OCI-LY7 (cell line): ENCODE measurements around the gene TCF25. TPM values are rescaled to one million over a fixed set of nuclear protein-coding genes. Genes with fewer than 3 reads are reported as not detected.

Experiments used
- BruUV-seq: library from RNA; stranded (reverse); fragments of 400-500 nt; replicated peaks from 2 replicates; lab custom pipeline; 2021; lab: Mats Ljungman, UMichigan
- CTCF ChIA-PET: fragments of 300-600 bp; sonication (Branson Sonifier 250); formaldehyde crosslinking; loops from one replicate; lab custom pipeline; 2022; ENCODE audit warnings: antibody characterized with exemption; ENCODE audit not compliant: unreplicated experiment; lab: Charles Lee
- POLR2A ChIA-PET: fragments of 300-600 bp; sonication (Branson Sonifier 250); formaldehyde crosslinking; loops from one replicate; lab custom pipeline; 2022; ENCODE audit warnings: antibody characterized with exemption; lab: Charles Lee
- DNase-seq: peaks from one replicate; pipeline ENCODE4 v3.0.0-alpha.2; 2015; ENCODE audit warnings: low spot score
- H2AFZ ChIP-seq: fragments of 200-600 bp; sonication (generic), shearing (Covaris generic); 2 replicates; pipeline ENCODE4 v1.6.1; 2014; ENCODE audit warnings: mild to moderate bottlenecking, antibody characterized with exemption, low read length, moderate library complexity
- H3K27ac ChIP-seq: fragments of 200-600 bp; sonication (generic); 2 replicates; pipeline ENCODE4 v1.5.1; 2014; ENCODE audit warnings: mixed run types, low read depth, mild to moderate bottlenecking, moderate library complexity, low read length, inconsistent platforms; ENCODE audit not compliant: poor library complexity, severe bottlenecking
- H3K36me3 ChIP-seq: fragments of 200-600 bp; sonication (generic); 2 replicates; pipeline ENCODE4 v1.6.1; 2014; ENCODE audit warnings: mild to moderate bottlenecking, antibody characterized with exemption, low read length, moderate library complexity, mixed read lengths; ENCODE audit not compliant: insufficient read depth
- H3K4me1 ChIP-seq: fragments of 200-600 bp; sonication (generic); 2 replicates; pipeline ENCODE4 v1.5.1; 2014; ENCODE audit warnings: mild to moderate bottlenecking, low read length; ENCODE audit not compliant: insufficient read depth, poor library complexity, severe bottlenecking
- H3K4me2 ChIP-seq: fragments of 200-600 bp; sonication (generic); 2 replicates; pipeline ENCODE4 v1.6.1; 2014; ENCODE audit warnings: mild to moderate bottlenecking, low read length
- H3K4me3 ChIP-seq: fragments of 200-600 bp; sonication (generic); 2 replicates; pipeline ENCODE4 v1.5.1; 2014; ENCODE audit warnings: mild to moderate bottlenecking, low read depth, low read length; ENCODE audit not compliant: poor library complexity, severe bottlenecking
- H3K79me2 ChIP-seq: fragments of 200-600 bp; sonication (generic); 2 replicates; pipeline ENCODE4 v1.6.1; 2016; ENCODE audit warnings: low read depth, mild to moderate bottlenecking, low read length, moderate library complexity, mixed read lengths; ENCODE audit not compliant: insufficient read depth
- H3K9me2 ChIP-seq: fragments of 200-600 bp; sonication (generic); 2 replicates; pipeline ENCODE4 v1.6.1; 2016; ENCODE audit warnings: mild to moderate bottlenecking, low read length, mixed read lengths; ENCODE audit not compliant: insufficient read depth
- H3K9me3 ChIP-seq: fragments of 200-600 bp; sonication (generic); 2 replicates; pipeline ENCODE4 v1.6.1; 2014; ENCODE audit warnings: mild to moderate bottlenecking, mixed run types, low read length, mixed read lengths
- H4K20me1 ChIP-seq: fragments of 200-600 bp; sonication (generic); 2 replicates; pipeline ENCODE4 v1.6.1; 2014; ENCODE audit warnings: mild to moderate bottlenecking, antibody characterized with exemption, low read length, moderate library complexity, mixed read lengths; ENCODE audit not compliant: insufficient read depth
- EZH2phosphoT487 ChIP-seq: fragments of 200-600 bp; sonication (generic); IDR thresholded peaks from 2 replicates; pipeline ENCODE4 v1.6.1; 2018; ENCODE audit warnings: low read depth, borderline replicate concordance, mild to moderate bottlenecking, mixed run types, antibody characterized with exemption, low read length, moderate library complexity, mixed read lengths
- intact Hi-C: fragments of 100-400 bp; cut with micrococcal nuclease; formaldehyde crosslinking; loops from one replicate; pipeline ENCODE4 v1.10.0; 2022; ENCODE audit not compliant: unreplicated experiment
- total RNA-seq, 2 experiments: library from RNA; depleted of rRNA in 1 of 2; stranded (reverse); fragments of >200 nt in 1 of 2; shearing (Covaris generic) in 1 of 2; gene quantifications; 2 replicates each; pipeline ENCODE4 v1.2.3, GENCODE V29; 2014 to 2022
- TF ChIP-seq, protein P1 (sequence below): fragments of 200-600 bp; sonication (generic); conservative IDR thresholded peaks from 2 replicates; pipeline ENCODE4 v1.5.1; 2014; ENCODE audit warnings: mild to moderate bottlenecking, antibody characterized with exemption, low read length, moderate library complexity, mixed read lengths

Gene TCF25
- total RNA-seq, 2 experiments from 2014 or later, result 141 to 255 TPM

DNA sequence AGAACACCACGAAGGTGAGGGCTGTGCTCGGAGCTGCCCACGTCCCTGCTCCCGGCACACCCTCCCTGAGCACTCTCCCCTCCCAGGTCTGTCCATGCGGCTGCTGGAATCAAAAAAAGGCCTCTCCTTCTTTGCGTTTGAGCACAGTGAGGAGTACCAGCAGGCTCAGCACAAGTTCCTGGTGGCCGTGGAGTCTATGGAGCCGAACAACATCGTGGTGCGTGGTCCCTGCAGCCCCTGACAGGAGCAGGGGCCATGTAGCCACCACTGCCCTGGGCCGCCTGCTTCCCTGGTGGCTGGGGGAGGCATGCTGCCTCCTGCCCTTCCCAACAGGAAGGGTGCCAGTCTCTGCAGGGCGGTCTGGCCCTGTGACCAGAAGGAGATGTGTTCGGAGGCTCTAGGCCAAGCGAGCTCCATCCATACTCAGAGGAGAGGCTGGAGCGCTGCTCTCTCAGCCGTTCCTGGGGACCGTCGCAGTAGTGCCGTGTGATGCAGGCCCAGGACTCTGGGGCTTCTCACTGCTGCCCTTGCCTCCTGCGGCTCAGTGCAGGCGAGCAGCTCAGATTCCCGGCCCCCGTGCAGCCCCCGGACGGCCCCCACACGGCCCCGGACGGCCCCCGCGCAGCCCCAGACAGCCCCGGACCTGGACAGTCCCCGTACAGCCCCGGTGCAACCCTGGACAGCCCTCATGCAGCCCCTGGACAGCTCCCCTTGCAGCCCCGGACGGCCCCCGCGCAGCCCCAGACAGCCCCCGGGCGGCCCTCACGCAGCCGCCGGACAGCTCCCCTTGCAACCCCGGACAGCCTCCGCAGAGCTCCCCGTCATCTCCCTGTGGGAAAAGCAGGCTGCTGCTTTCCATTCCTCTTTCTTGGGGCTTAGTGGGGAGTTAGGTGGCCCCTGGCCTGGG is 20.5 kb downstream of the TCF25 start:
- H3K27ac ChIP-seq, result no peak overlapping the region
- ChIA-PET CTCF (no interaction called here), POLR2A (interaction anchor here (0.6 kb wide), 1 partner anchor 15 kb away, joined by 4 read pairs; no protein-coding TSS in a partner anchor)
- no peak overlapping the region for H3K4me2 ChIP-seq
- no peaks in the 10 kb centered on the region for H3K79me2 ChIP-seq
- H3K4me3 ChIP-seq, result no peak overlapping the region
- DNase-seq, result no peak
- peaks cover 94% of the 10 kb centered on the region for H3K36me3 ChIP-seq
- no peaks in the 10 kb centered on the region for H4K20me1 ChIP-seq
- BruUV-seq, result no TSS peak
- intact Hi-C loops, result no loop called here
- H3K9me3 ChIP-seq, result no peaks in the 10 kb centered on the region
- TF ChIP-seq EZH2phosphoT487, result no peak
- TF ChIP-seq, protein P1, sequence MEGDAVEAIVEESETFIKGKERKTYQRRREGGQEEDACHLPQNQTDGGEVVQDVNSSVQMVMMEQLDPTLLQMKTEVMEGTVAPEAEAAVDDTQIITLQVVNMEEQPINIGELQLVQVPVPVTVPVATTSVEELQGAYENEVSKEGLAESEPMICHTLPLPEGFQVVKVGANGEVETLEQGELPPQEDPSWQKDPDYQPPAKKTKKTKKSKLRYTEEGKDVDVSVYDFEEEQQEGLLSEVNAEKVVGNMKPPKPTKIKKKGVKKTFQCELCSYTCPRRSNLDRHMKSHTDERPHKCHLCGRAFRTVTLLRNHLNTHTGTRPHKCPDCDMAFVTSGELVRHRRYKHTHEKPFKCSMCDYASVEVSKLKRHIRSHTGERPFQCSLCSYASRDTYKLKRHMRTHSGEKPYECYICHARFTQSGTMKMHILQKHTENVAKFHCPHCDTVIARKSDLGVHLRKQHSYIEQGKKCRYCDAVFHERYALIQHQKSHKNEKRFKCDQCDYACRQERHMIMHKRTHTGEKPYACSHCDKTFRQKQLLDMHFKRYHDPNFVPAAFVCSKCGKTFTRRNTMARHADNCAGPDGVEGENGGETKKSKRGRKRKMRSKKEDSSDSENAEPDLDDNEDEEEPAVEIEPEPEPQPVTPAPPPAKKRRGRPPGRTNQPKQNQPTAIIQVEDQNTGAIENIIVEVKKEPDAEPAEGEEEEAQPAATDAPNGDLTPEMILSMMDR, result no peak
- H3K9me2 ChIP-seq, result no peaks in the 10 kb centered on the region
- no peaks in the 10 kb centered on the region for H3K4me1 ChIP-seq
- H2AFZ ChIP-seq, result no peak overlapping the region

DNA sequence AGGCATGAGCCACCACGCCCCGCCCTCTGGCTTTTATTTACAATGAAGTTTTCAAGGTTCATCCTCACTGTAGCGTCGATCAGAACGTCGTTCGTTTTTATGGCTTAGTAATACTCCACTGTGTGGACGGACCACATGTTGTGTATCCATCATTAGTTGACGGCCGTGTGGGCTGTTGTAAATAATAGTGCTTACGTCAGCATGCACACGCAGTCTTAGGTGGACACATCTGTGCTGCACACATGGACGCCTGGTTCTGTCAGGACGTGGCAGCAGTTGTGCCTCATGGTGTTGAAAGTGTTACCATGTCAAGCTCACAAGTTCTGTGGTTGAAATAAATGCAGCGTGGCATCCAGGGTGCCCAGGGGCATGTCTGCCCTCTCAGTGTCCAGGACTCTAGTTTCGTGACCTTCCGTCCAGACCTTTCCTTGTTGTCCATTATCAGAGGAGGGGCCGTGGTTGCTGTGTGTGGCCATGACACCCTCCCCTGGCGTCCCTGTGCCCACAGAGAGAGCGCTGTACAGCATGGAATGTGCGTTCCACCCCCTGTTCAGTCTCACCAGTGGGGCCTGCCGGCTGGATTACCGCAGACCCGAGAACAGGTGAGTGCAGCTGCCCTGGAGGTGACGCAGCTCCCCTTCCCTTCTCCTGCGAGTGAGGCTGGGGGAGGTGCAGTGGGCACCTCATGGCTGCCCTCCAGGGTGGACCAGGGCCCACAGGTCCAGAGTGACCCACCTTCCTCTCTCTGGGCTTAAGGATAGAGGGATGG is 22.3 kb downstream of the TCF25 start:
- POLR2A ChIA-PET, result no interaction called here
- peaks cover 96% of the 10 kb centered on the region for H3K36me3 ChIP-seq
- H3K4me2 ChIP-seq, result no peak overlapping the region
- no TSS peak for BruUV-seq
- no peaks in the 10 kb centered on the region for H3K9me3 ChIP-seq
- no peaks in the 10 kb centered on the region for H4K20me1 ChIP-seq
- no peaks in the 10 kb centered on the region for H3K79me2 ChIP-seq
- TF ChIP-seq, protein P1, result no peak
- no peak for TF ChIP-seq EZH2phosphoT487
- no peak overlapping the region for H3K27ac ChIP-seq
- CTCF ChIA-PET, result no interaction called here
- no peak overlapping the region for H2AFZ ChIP-seq
- intact Hi-C loops, result no loop called here
- no peak for DNase-seq
- H3K4me3 ChIP-seq, result no peak overlapping the region
- no peaks in the 10 kb centered on the region for H3K9me2 ChIP-seq
- H3K4me1 ChIP-seq, result no peaks in the 10 kb centered on the region

DNA sequence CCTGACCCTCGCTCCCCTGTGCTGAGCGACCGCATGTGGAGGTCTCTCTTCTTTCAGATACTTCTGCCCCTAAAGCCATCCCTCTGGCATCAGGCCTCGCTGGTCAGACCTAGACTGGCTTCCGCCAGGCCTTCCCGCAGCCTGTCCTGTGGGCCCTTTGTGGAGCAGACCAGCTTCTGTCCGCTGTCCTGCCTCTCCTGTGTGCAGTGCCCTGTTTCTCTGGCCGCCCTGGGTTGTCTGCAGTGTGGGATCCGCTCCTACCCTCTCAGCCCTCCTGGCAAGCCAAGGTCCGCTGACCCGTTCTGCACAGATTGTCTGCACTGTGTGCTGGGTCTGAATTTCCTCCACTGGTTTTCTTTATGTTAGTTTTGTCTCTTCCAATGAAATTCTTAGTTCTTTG is 23.8 kb downstream of the TCF25 start:
- no peak for TF ChIP-seq EZH2phosphoT487
- TF ChIP-seq, protein P1, result no peak
- no peak overlapping the region for H2AFZ ChIP-seq
- H4K20me1 ChIP-seq, result no peaks in the 10 kb centered on the region
- no peaks in the 10 kb centered on the region for H3K79me2 ChIP-seq
- ChIA-PET CTCF (no interaction called here), POLR2A (no interaction called here)
- no peaks in the 10 kb centered on the region for H3K4me1 ChIP-seq
- no peaks in the 10 kb centered on the region for H3K9me2 ChIP-seq
- intact Hi-C loops, result no loop called here
- H3K36me3 ChIP-seq, result peaks cover 87% of the 10 kb centered on the region
- H3K4me2 ChIP-seq, result no peak overlapping the region
- no TSS peak for BruUV-seq
- no peak overlapping the region for H3K27ac ChIP-seq
- DNase-seq, result no peak
- no peak overlapping the region for H3K4me3 ChIP-seq
- H3K9me3 ChIP-seq, result no peaks in the 10 kb centered on the region
